ENCODE results near the gene SLC15A1. TPM values are rescaled to one million over a fixed set of nuclear protein-coding genes. Genes with fewer than 3 reads are reported as not detected.

SLC15A1 gene
- total RNA-seq, 1 experiment from 2014 or later = 1.9 TPM

- Histone ChIP-seq H2BK15ac (ENCODE audit: low read depth, low read length) (no peak overlapping the region), H3K4ac (ENCODE audit: low read depth, low read length) (no peak overlapping the region), H3K4me1 (ENCODE audit: insufficient read depth, low read length) (no peaks in the 10 kb centered on the region), H2AFZ (ENCODE audit: low read length) (no peak overlapping the region), H3K9me3 (ENCODE audit: control insufficient read depth, low read depth, low read length) (peaks cover 15% of the 10 kb centered on the region), H4K5ac (ENCODE audit: insufficient read length, low read depth, low read length) (no peak overlapping the region), H3K79me1 (ENCODE audit: insufficient read depth, low read depth, low read length, poor library complexity, severe bottlenecking) (no peaks in the 10 kb centered on the region), H3T11ph (ENCODE audit: low read length) (no peak overlapping the region), H2BK5ac (ENCODE audit: insufficient read length, low read length) (no peak overlapping the region), H2AK5ac (ENCODE audit: insufficient read length, low read length) (no peak overlapping the region), H4K8ac (replicated peaks; ENCODE audit: insufficient read length, low read depth, low read length) (no peak overlapping the region), H3K18ac (ENCODE audit: insufficient read length, low read depth, low read length) (no peak overlapping the region), H2BK120ac (ENCODE audit: low read depth, low read length, poor library complexity, severe bottlenecking) (no peak overlapping the region), H3K56ac (ENCODE audit: insufficient read length, low read depth, low read length) (no peak overlapping the region), H3K14ac (ENCODE audit: insufficient read depth, low read length) (no peak overlapping the region), H3K23ac (ENCODE audit: insufficient read length, low read depth, low read length) (no peak overlapping the region), H3K27ac (ENCODE audit: insufficient read length, low read depth, low read length) (no peak overlapping the region), H2BK12ac (ENCODE audit: insufficient read length, low read depth, low read length) (no peak overlapping the region), H3K27me3 (ENCODE audit: insufficient read depth, low read length) (no peaks in the 10 kb centered on the region), H3K4me2 (ENCODE audit: insufficient read depth, insufficient read length, low read length) (no peak overlapping the region), H4K91ac (ENCODE audit: insufficient read length, low read depth, low read length) (no peak overlapping the region), H3K23me2 (ENCODE audit: insufficient read length, low read depth, low read length, poor library complexity, severe bottlenecking) (no peaks in the 10 kb centered on the region), H4K20me1 (ENCODE audit: control insufficient read depth, insufficient read depth, insufficient read length) (no peaks in the 10 kb centered on the region), H3K9ac (ENCODE audit: extremely low read depth, insufficient read length, low read length) (no peak overlapping the region), H2BK20ac (ENCODE audit: low read depth, low read length, poor library complexity, severe bottlenecking) (no peak overlapping the region), H3K79me2 (ENCODE audit: insufficient read depth, low read length) (no peaks in the 10 kb centered on the region)
- H3K4me3 Mint-ChIP-seq = no peak overlapping the region
- no peak for TF ChIP-seq CTCF (conservative IDR thresholded peaks at IDR 0.05)
- H3K27ac Mint-ChIP-seq = peak overlapping the region in 1 of 3 experiments; percentile 62; a peak in 1 of 7 replicates
- H3K27me3 Mint-ChIP-seq (ENCODE audit: low read depth) = 0 out of 2 replicates have a peak, but pooled peaks cover 2% of the 10 kb centered on the region
- peak; percentile 62 for DNase-seq
- H3K4me1 Mint-ChIP-seq = peaks cover 0 to 6% of the 10 kb centered on the region in 2 experiments; a peak in 1 of 4 replicates
- peaks cover 10 to 30% (median 23%) of the 10 kb centered on the region in 3 experiments for H3K36me3 Mint-ChIP-seq (ENCODE audit: insufficient read depth in 1 of 3, low read depth in 3 of 3)
- H3K9me3 Mint-ChIP-seq = peaks cover 33 to 35% of the 10 kb centered on the region in 2 experiments
Measured at GRCh38 chr13:98738213-98738612, 14.3 kb downstream of the SLC15A1 start.

Measured in H9 (cell line).